VCaP (cell line): ENCODE data around the gene MBOAT1.
"Not testable (repeated sequence)": the region's sequence is repeated elsewhere in the genome, so short reads cannot be mapped to it uniquely, and the experiment has no call there.

Experiments
- H3K27ac ChIP-seq: fragments of 450-650 bp; 2 replicates; pipeline ENCODE4 v1.5.1; 2017
- TF ChIP-seq, protein P1 (sequence below): fragments of 450-650 bp; conservative IDR thresholded peaks from 2 replicates; pipeline ENCODE4 v1.5.1; 2017; ENCODE audit warnings: mild to moderate bottlenecking, moderate library complexity

Gene MBOAT1

DNA sequence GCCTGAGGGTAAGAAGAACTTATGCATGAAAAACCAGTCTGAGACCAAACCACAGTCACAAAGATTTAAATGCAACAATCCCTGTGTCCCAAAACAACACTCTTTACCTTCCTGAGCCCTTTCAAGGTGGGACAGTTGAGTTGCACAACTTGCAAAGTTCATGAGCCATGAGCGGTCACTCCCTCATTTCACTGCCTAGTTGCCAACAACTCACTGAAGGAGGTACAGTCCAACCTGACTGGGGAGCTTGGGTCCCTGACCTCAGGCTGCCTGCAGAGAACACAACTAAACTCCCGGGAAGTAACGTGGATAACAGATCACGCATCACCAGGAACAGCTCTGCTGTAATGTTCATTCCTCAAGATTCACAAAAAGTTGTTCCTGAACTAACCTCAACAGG is 69.4 kb downstream of the MBOAT1 start:
- H3K27ac ChIP-seq, result no peak overlapping the region
- TF ChIP-seq, protein P1, sequence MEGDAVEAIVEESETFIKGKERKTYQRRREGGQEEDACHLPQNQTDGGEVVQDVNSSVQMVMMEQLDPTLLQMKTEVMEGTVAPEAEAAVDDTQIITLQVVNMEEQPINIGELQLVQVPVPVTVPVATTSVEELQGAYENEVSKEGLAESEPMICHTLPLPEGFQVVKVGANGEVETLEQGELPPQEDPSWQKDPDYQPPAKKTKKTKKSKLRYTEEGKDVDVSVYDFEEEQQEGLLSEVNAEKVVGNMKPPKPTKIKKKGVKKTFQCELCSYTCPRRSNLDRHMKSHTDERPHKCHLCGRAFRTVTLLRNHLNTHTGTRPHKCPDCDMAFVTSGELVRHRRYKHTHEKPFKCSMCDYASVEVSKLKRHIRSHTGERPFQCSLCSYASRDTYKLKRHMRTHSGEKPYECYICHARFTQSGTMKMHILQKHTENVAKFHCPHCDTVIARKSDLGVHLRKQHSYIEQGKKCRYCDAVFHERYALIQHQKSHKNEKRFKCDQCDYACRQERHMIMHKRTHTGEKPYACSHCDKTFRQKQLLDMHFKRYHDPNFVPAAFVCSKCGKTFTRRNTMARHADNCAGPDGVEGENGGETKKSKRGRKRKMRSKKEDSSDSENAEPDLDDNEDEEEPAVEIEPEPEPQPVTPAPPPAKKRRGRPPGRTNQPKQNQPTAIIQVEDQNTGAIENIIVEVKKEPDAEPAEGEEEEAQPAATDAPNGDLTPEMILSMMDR, result no peak

DNA sequence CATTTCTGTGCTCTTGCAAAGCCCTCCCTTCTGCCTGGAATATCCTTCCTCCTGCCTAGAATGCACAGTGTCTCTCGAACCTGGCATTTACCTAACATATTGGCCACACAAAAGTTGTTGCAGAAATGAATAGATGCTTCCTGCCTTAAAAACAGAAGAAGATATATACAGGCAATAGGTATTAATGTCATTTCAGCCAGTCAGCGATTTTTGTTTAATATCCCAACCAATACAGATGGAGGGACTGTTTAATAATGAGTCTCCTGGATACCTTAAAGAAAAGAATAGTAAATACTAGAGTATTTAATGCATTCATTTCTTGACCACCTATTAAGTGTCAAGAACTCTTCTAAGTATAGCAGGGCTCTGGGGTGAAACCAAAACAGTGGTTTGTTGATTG is 70.3 kb downstream of the MBOAT1 start:
- no peak overlapping the region for H3K27ac ChIP-seq
- TF ChIP-seq, protein P1, result no peak

DNA sequence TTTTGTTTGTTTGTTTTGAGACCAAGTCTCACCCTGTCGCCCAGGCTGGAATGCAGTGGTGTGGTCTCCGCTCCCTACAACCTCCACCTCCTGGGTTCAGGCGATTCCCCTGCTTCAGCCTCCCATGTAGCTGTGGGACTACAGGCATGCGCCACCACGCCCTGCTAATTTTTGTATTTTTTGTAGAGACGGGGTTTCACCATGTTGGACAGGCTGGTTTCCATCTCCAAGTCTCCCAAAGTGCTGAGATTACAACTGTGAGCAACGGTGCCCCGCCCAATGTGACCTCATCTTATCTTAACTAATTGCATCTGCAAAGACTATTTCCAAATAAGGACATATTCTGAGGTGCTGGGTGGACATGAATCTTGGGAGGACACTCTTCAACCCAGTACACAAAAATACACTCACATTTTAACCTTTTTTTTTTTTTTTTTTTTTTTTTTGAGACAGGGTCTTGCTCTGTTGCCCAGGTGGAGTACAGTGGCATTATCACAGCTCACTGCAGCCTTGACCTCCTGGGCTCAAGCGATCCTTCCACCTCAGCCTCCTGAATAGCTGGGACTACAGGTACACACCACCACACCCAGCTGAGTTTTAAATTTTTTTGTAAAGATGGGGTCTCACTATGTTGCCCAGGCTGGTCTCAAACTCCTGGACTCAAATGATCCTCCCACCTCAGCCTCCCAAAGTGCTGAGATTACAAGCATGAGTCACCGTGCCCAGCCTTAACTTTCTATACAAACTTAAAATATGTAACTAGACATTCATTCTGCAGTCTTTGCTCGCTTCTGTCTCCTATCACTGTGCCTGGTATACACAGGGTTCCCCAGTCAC is 72.9 kb downstream of the MBOAT1 start:
- not testable (repeated sequence) for H3K27ac ChIP-seq

DNA sequence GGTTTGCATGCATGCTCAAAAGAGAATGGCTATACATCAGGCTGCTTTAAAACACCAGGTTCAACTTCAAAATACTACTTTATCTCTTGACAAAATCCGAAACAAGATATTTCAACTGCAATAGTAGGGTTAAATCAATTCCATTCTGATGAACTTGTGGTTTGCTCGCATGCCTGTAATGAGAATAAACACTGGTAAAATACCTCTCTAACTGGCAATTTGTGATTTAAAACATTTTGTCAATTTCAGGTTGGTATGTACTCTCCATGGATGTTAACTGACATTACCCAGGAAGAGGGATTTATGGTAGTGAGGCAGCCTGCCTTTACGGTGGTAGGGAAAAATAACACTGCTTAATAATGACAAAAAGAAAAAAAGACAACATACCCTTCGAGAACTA is 74.4 kb downstream of the MBOAT1 start:
- no peak overlapping the region for H3K27ac ChIP-seq
- TF ChIP-seq, protein P1, result no peak

DNA sequence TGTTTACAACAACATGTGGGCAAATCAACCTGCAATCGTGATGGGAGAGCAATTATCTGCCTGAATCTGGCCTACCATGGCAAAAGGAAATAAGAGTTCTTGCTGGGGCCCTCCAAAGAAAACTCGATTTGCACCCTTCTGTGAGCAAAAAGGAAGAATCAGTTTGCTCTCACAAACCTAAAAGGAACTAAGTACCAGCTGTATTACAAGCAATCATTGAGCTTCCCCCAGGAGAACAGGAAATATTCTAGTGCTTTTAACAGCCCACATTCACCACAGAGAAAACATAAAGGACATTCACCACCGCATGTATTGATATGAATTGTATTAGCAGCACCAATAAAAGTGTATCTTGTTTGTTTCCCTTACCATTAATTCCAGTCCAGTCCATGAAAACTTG is 75.0 kb downstream of the MBOAT1 start:
- no peak overlapping the region for H3K27ac ChIP-seq
- TF ChIP-seq, protein P1, result no peak

DNA sequence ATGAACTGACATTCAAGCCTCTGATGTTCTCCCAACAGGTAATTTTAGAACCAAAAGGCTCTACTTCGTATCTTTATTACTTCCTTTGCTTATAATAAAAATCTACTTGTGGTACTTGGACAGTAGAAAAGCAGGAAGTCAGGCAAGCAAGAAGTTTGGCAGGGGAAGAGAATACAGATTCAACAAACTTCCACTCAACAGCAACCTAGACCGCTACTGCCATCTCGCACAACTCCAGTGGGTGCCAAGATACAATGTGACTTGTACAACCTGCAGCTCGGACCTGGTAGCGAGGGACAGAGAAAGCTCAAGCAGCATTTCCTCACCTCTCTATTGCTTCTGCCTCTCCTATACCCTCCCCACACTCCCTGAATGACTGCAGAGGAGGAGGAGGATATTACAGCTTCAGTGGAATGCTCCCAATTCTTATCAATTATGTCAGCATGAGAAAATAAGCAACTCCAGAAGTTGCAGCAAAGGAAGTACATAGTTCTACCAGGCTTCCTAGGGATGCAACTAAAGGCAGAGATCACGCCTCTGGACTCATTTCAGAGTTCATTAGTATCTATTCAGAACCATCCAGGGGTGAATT is 76.5 kb downstream of the MBOAT1 start:
- TF ChIP-seq, protein P1, result no peak
- peak overlapping the region; percentile 59 for H3K27ac ChIP-seq

DNA sequence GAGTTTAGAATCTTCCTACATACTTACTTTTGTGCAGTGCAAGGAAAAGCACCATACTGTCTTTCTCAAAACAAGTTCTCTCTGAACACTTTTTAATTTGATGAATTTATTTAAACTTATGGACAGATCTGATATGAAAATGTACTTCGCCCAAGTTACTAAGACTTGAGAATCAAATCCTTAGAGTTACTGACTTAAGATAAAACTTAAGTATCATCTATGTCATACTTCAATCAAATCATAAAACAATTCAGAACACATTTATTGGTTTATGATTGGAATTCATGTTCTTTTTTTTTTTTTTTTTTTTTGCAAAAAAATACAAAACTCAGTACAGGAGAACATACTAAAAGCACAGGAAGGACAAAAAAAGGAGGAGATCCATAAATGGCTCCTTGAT is 77.7 kb downstream of the MBOAT1 start:
- TF ChIP-seq, protein P1, result no peak
- H3K27ac ChIP-seq, result no peak overlapping the region
